OCI-LY1 (cell line): ENCODE data around the gene NPEPPS.
A peak's percentile ranks its signal among the peaks of the same experiment; 100 is the strongest.
"Not testable (repeated sequence)": the region's sequence is repeated elsewhere in the genome, so short reads cannot be mapped to it uniquely, and the experiment has no call there.

Source experiments
- H2AFZ ChIP-seq: fragments of 200-600 bp; sonication (generic), shearing (Covaris generic); 2 replicates; pipeline ENCODE4 v1.6.0; 2014; ENCODE audit warnings: antibody characterized with exemption, mild to moderate bottlenecking, low read length
- H3F3A ChIP-seq: fragments of 200-600 bp; sonication (generic), shearing (Covaris generic); 2 replicates; pipeline ENCODE4 v1.6.0; 2014; ENCODE audit warnings: mild to moderate bottlenecking, antibody characterized with exemption, low read length, moderate library complexity; ENCODE audit not compliant: insufficient read depth
- H3K27ac ChIP-seq: fragments of 200-600 bp; sonication (generic); 2 replicates; pipeline ENCODE4 v1.5.1; 2014; ENCODE audit warnings: low read length, mixed run types, mild to moderate bottlenecking, low read depth; ENCODE audit not compliant: poor library complexity, severe bottlenecking
- H3K27me3 ChIP-seq: fragments of 200-600 bp; sonication (generic); 2 replicates; pipeline ENCODE4 v1.6.0; 2014; ENCODE audit warnings: antibody characterized with exemption, mild to moderate bottlenecking, low read length, moderate library complexity; ENCODE audit not compliant: insufficient read depth
- H3K36me3 ChIP-seq: fragments of 200-600 bp; sonication (generic); 2 replicates; pipeline ENCODE4 v1.6.1; 2014; ENCODE audit warnings: mild to moderate bottlenecking, antibody characterized with exemption, low read length, moderate library complexity, mixed read lengths; ENCODE audit not compliant: insufficient read depth
- H3K4me1 ChIP-seq: fragments of 200-600 bp; sonication (generic); 2 replicates; pipeline ENCODE4 v1.5.1; 2014; ENCODE audit warnings: mild to moderate bottlenecking, low read length, moderate library complexity; ENCODE audit not compliant: insufficient read depth, severe bottlenecking
- H3K4me2 ChIP-seq: fragments of 200-600 bp; sonication (generic), shearing (Covaris generic); 2 replicates; pipeline ENCODE4 v1.6.1; 2014; ENCODE audit warnings: low read length
- H3K4me3 ChIP-seq: fragments of 200-600 bp; sonication (generic); 2 replicates; pipeline ENCODE4 v1.5.1; 2014; ENCODE audit warnings: low read length, low read depth, mild to moderate bottlenecking, mixed read lengths; ENCODE audit not compliant: poor library complexity, severe bottlenecking
- H3K79me2 ChIP-seq: fragments of 200-600 bp; shearing (Covaris generic); 2 replicates; pipeline ENCODE4 v1.6.1; 2016; ENCODE audit warnings: mixed run types, low read length, mixed read lengths; ENCODE audit not compliant: insufficient read depth
- H3K9ac ChIP-seq: fragments of 200-600 bp; sonication (generic), shearing (Covaris generic); 2 replicates; pipeline ENCODE4 v1.6.1; 2014; ENCODE audit warnings: mild to moderate bottlenecking, low read length, mixed read lengths
- H3K9me2 ChIP-seq: fragments of 200-600 bp; sonication (generic), shearing (Covaris generic); 2 replicates; pipeline ENCODE4 v1.6.1; 2014; ENCODE audit warnings: low read depth, mild to moderate bottlenecking, low read length, mixed read lengths
- H3K9me3 ChIP-seq: fragments of 200-600 bp; shearing (Covaris generic); 2 replicates; pipeline ENCODE4 v1.6.1; 2014; ENCODE audit warnings: low read length, mixed read lengths
- H4K20me1 ChIP-seq: fragments of 200-600 bp; sonication (generic), shearing (Covaris generic); 2 replicates; pipeline ENCODE4 v1.6.0; 2016; ENCODE audit warnings: mild to moderate bottlenecking, low read length; ENCODE audit not compliant: insufficient read depth
- CTCF ChIP-seq: fragments of 200-600 bp; sonication (generic), shearing (Covaris generic); IDR thresholded peaks from 2 replicates; pipeline ENCODE4 v1.5.1; 2017; ENCODE audit warnings: mild to moderate bottlenecking, antibody characterized with exemption, low read length, moderate library complexity, mixed read lengths

The NPEPPS gene

GRCh38 chr17:47530557-47531232, at the start of gene NPEPPS:
Gene NPEPPS (plus strand): TSS chr17:47531108. CDS start chr17:47531301, 193 bp downstream.
- not testable (repeated sequence) for H4K20me1 ChIP-seq, H3K36me3 ChIP-seq, H2AFZ ChIP-seq, H3K9me2 ChIP-seq, H3K9me3 ChIP-seq, H3F3A ChIP-seq, H3K27me3 ChIP-seq, H3K4me1 ChIP-seq
- peak within 1 kb of the TSS; percentile 87 for H3K4me3 ChIP-seq
- peak within 1 kb of the TSS; percentile 89 for H3K4me2 ChIP-seq
- peaks cover 20% of the 10 kb centered on the region for H3K79me2 ChIP-seq
- H3K27ac ChIP-seq = peak within 1 kb of the TSS; percentile 76
- H3K9ac ChIP-seq = peak within 1 kb of the TSS; percentile 77

GRCh38 chr17:47491841-47492212, 39.1 kb upstream of the NPEPPS start:
- H3K79me2 ChIP-seq, H3K27me3 ChIP-seq, H3F3A ChIP-seq, H2AFZ ChIP-seq, H3K9me2 ChIP-seq, H3K9me3 ChIP-seq, H4K20me1 ChIP-seq, H3K36me3 ChIP-seq: not testable (repeated sequence)
- H3K4me1 ChIP-seq = peaks cover 13% of the 10 kb centered on the region
- H3K4me3 ChIP-seq = peak overlapping the region; percentile 54
- H3K27ac ChIP-seq = peak overlapping the region; percentile 53
- peak overlapping the region; percentile 47 for H3K4me2 ChIP-seq
- H3K9ac ChIP-seq = peak overlapping the region; percentile 31; the same call in 1 of the 2 replicates

GRCh38 chr17:47499074-47499473, 31.8 kb upstream of the NPEPPS start:
- H3K27me3 ChIP-seq, H2AFZ ChIP-seq, H3K4me3 ChIP-seq, H3K9ac ChIP-seq, H3K4me2 ChIP-seq, H4K20me1 ChIP-seq, H3K27ac ChIP-seq, H3K79me2 ChIP-seq, H3F3A ChIP-seq, H3K9me2 ChIP-seq, H3K36me3 ChIP-seq, H3K9me3 ChIP-seq: not testable (repeated sequence)
- H3K4me1 ChIP-seq = peaks cover 24% of the 10 kb centered on the region

GRCh38 chr17:47499494-47499893, 31.4 kb upstream of the NPEPPS start:
- H3K4me2 ChIP-seq, H3K9ac ChIP-seq, H3K9me2 ChIP-seq, H3K27me3 ChIP-seq, H3K79me2 ChIP-seq, H3K9me3 ChIP-seq, H3K4me3 ChIP-seq, H2AFZ ChIP-seq, H3K36me3 ChIP-seq, H4K20me1 ChIP-seq, H3F3A ChIP-seq, H3K27ac ChIP-seq: not testable (repeated sequence)
- peaks cover 24% of the 10 kb centered on the region for H3K4me1 ChIP-seq

- H3K36me3 ChIP-seq, H3K9ac ChIP-seq, H4K20me1 ChIP-seq, H2AFZ ChIP-seq, H3K9me3 ChIP-seq, H3K27me3 ChIP-seq, H3F3A ChIP-seq, H3K27ac ChIP-seq, H3K9me2 ChIP-seq, H3K79me2 ChIP-seq: not testable (repeated sequence)
- 0 out of 2 replicates have a peak overlapping the region, but pooled peaks have one; percentile 61 for H3K4me2 ChIP-seq
- H3K4me1 ChIP-seq = peaks cover 24% of the 10 kb centered on the region
- H3K4me3 ChIP-seq = peak overlapping the region; percentile 14
- TF ChIP-seq CTCF = peak; percentile 39; the same call in 1 of the 2 replicates
These were observed 30.3 kb upstream of the NPEPPS start for GRCh38 chr17:47500620-47501019.

GRCh38 chr17:47502122-47502731, 28.7 kb upstream of the NPEPPS start:
- H3K9ac ChIP-seq = peak overlapping the region; percentile 58; the same call in 1 of the 2 replicates
- peaks cover 24% of the 10 kb centered on the region for H3K4me1 ChIP-seq
- not testable (repeated sequence) for H3K36me3 ChIP-seq, H3F3A ChIP-seq, H3K9me2 ChIP-seq, H3K27me3 ChIP-seq, H3K9me3 ChIP-seq, H4K20me1 ChIP-seq, H3K79me2 ChIP-seq
- H2AFZ ChIP-seq = peak overlapping the region; percentile 69; the same call in 1 of the 2 replicates
- H3K4me3 ChIP-seq = peak overlapping the region; percentile 34
- peak overlapping the region; percentile 61 for H3K4me2 ChIP-seq
- H3K27ac ChIP-seq = peak overlapping the region; percentile 83
